Stomach (tissue), 9 donors: ENCODE data around the gene SPPL2A. TPM values are rescaled to one million over a fixed set of nuclear protein-coding genes. Genes with fewer than 3 reads are reported as not detected.
A peak's percentile ranks its signal among the peaks of the same experiment; 100 is the strongest.

Source experiments
- DNase-seq, 2 donors: peaks; one replicate each; pipeline versions ENCODE4 v3.0.0 to v3.0.0-alpha.2; 2013 to 2019
- H3K27ac ChIP-seq, 5 donors: fragments of 200-600 bp in 4 of 5; sonication (generic) in 4 of 5; one replicate each; pipeline ENCODE4 v1.5.1; 2013 to 2019; ENCODE audit warnings: mild to moderate bottlenecking in 1 of 5, moderate library complexity in 1 of 5
- H3K27me3 ChIP-seq, 3 donors: fragments of 200-600 bp; sonication (generic); one replicate each; pipeline ENCODE4 v1.5.1; 2017 to 2019; ENCODE audit warnings: mixed run types in 1 of 3
- H3K36me3 ChIP-seq, 4 donors: fragments of 200-600 bp; sonication (generic); 1 replicate in 3 of 4; 2 replicates in 1 of 4; pipeline ENCODE4 v1.5.1; 2016 to 2019
- H3K4me1 ChIP-seq, 4 donors: fragments of 200-600 bp; sonication (generic); one replicate each; pipeline ENCODE4 v1.5.1; 2016 to 2019
- H3K4me3 ChIP-seq, 4 donors: fragments of 200-600 bp; sonication (generic) in 3 of 4; one replicate each; pipeline ENCODE4 v1.5.1; 2016 to 2019; ENCODE audit warnings: mild to moderate bottlenecking in 1 of 4
- H3K9me3 ChIP-seq, 4 donors: fragments of 200-600 bp; sonication (generic); one replicate each; pipeline ENCODE4 v1.5.1; 2016 to 2019
- EP300 ChIP-seq: sonication (generic); formaldehyde crosslinking; IDR thresholded peaks from one replicate; pipeline ENCODE4 v1.6.1; 2017; ENCODE audit warnings: antibody characterized with exemption
- POLR2A ChIP-seq, 4 donors: fragments of 450-650 bp; IDR thresholded peaks; one replicate each; pipeline ENCODE4 v1.6.1; 2016; ENCODE audit warnings: antibody characterized with exemption in 4 of 4, control low read depth in 2 of 4, mild to moderate bottlenecking in 1 of 4, moderate library complexity in 1 of 4
- POLR2AphosphoS5 ChIP-seq, 3 donors: sonication (generic); formaldehyde crosslinking; IDR thresholded peaks; one replicate each; pipeline ENCODE4 v1.6.1; 2016; ENCODE audit warnings: antibody characterized with exemption in 3 of 3
- WGBS, 5 donors: extraction: QIAGEN DNeasy Blood & Tissue Kit in 3 of 5; methylation state at CpG; one replicate each; pipeline versions ENCODE4 v1.1.5 to v1.1.7; 2013 to 2018; 5-methylcytosine and 5-hydroxymethylcytosine counted together
- intact Hi-C: fragments of 100-400 bp; cut with DNase I; formaldehyde crosslinking; loops from one replicate; pipeline ENCODE4 v1.15.1; 2023; ENCODE audit warnings: low total_unique reads
- polyA plus RNA-seq, 3 donors: library from polyadenylated mRNA; stranded (reverse); fragments of 200-250 nt; gene quantifications; one replicate each; pipeline ENCODE4 v1.2.3, GENCODE V29; 2013
- total RNA-seq, 5 donors: library from RNA; depleted of rRNA; stranded (reverse); fragments of >200 nt; gene quantifications; one replicate each; pipeline versions ENCODE4 v1.1.0 to v1.2.3, GENCODE V29; 2014 to 2016
- TF ChIP-seq, protein P1 (sequence below), 7 experiments: fragments of 450-650 bp in 4 of 7; fragments of 200-600 bp in 3 of 7; sonication (generic) in 3 of 7; IDR thresholded peaks; one replicate each; pipeline ENCODE4 v1.5.1; 2016 to 2019; ENCODE audit warnings: antibody characterized with exemption in 7 of 7, control low read depth in 2 of 7, mild to moderate bottlenecking in 1 of 7
- donor health status: healthy with polysubstance abuse.
- donor health status: Bipolar disorder and iron deficiency.
- donor health status: healthy.

SPPL2A gene
- total and polyA plus RNA-seq, 8 donors = 18.4 to 234 (median 32.0) TPM

DNA sequence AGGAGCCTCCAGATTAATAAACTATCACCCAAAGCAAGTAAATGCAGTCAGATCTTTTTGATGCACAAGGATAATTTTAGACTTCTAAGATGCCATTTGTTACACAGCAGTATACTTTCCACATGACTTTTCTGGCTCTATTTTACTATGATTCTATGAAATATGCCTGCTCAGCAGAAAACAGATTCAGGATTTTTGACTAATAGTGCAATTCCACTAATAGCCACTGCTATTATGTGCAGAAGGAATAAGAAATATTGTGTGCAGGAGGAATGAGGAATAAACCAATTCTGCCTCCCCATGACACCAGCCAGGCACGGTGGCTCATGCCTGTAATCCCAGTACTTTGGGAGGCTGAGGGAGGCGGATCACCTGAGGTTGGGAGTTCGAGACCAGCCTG lies 11.5 kb upstream of the SPPL2A start:
- Histone ChIP-seq H3K4me3 (no peak overlapping the region), H3K9me3 (no peaks in the 10 kb centered on the region), H3K36me3 (no peaks in the 10 kb centered on the region), H3K27me3 (no peaks in the 10 kb centered on the region), H3K4me1 (no peaks in the 10 kb centered on the region), H3K27ac (no peak overlapping the region)
- 88 to 98% (median 94%) methylated on average over 3 of the region's 3 CpGs for WGBS, 5 donors
- TF ChIP-seq POLR2A (IDR thresholded peaks at IDR 0.05) (no peak), POLR2AphosphoS5 (IDR thresholded peaks at IDR 0.05) (no peak), EP300 (no peak)
- DNase-seq = no peak
- intact Hi-C loops = no loop called here

DNA sequence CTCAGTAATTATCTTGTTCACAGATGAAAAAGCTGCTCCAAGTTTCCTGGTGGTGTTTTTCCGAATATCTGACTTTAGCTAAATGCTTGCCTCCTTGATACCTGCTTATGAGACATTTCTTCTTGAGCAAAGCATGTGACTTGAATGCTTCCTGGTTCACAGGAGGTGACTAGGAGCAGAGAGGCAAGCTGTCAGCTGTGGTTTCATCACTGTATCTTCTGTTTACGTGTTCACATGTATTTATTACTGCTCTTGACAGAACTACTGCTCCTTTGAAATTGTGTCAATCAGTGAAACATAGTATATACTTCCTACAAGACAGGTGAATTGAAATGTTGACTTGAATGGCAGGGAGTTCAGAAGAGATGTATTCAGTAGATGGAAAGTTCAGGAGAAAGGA lies 8.9 kb upstream of the SPPL2A start:
- H3K36me3 ChIP-seq = no peaks in the 10 kb centered on the region

DNA sequence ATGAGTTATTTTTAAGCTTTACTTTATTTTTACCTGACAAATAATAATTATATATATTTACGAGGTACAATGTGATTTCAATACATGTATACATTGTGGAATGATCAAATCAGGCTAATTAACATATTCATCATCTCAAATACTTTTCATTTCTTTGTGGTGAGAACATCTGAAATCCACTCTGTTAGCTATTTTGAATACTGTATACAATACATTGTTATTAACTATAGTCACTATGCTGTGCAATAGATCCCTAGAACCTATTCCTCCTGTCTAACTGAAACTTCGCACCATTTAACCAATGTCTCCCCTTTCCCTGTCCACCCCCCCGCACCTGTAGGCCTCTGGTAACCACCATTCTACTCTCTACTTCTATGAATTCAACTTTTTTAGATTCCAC lies 7.9 kb upstream of the SPPL2A start:
- intact Hi-C loops = no loop called here
- TF ChIP-seq POLR2AphosphoS5 (IDR thresholded peaks at IDR 0.05) = no peak
- no peak for TF ChIP-seq POLR2A (IDR thresholded peaks at IDR 0.05)
- no peak for TF ChIP-seq EP300
- TF ChIP-seq, protein P1, sequence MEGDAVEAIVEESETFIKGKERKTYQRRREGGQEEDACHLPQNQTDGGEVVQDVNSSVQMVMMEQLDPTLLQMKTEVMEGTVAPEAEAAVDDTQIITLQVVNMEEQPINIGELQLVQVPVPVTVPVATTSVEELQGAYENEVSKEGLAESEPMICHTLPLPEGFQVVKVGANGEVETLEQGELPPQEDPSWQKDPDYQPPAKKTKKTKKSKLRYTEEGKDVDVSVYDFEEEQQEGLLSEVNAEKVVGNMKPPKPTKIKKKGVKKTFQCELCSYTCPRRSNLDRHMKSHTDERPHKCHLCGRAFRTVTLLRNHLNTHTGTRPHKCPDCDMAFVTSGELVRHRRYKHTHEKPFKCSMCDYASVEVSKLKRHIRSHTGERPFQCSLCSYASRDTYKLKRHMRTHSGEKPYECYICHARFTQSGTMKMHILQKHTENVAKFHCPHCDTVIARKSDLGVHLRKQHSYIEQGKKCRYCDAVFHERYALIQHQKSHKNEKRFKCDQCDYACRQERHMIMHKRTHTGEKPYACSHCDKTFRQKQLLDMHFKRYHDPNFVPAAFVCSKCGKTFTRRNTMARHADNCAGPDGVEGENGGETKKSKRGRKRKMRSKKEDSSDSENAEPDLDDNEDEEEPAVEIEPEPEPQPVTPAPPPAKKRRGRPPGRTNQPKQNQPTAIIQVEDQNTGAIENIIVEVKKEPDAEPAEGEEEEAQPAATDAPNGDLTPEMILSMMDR (IDR thresholded peaks at IDR 0.05) = no peak

More for the DNA sequence above, 8.9 kb upstream of the SPPL2A start:
- intact Hi-C loops = no loop called here
- Histone ChIP-seq H3K9me3 (no peaks in the 10 kb centered on the region), H3K4me1 (no peaks in the 10 kb centered on the region), H3K27me3 (no peaks in the 10 kb centered on the region), H3K27ac (no peak overlapping the region), H3K4me3 (no peak overlapping the region)
- TF ChIP-seq, protein P1 (IDR thresholded peaks at IDR 0.05) = no peak
- WGBS, 5 donors = 57 to 72% (median 65%) methylated on average over 2 of the region's 2 CpGs
- DNase-seq = peak in 1 of 2 donors; percentile 35

DNA sequence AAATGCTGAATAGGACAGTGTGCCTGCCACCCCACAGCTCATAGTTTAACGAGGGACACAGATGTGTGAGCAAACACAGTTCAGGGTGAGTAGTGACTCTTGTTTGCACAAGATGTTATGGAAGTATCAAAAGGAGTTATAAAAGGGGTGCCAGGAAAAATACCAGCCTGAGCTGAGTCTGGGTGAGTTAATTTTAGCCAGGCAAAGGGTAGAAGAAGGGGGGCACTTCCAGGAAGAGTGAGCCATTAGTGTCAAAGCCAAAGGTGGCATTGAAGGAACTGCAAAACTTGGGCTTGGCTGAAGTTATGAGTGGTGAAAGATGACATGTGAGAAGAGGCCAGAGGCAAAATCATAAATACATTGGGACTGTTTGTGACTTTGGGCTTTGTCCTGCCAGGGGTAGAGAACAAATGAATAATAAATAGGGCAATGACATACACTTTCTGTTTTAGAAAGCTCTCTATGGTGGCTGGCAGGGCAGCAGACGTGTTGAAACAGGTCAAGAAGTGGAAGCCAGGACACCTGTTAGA lies 1.9 kb upstream of the SPPL2A start:
- Histone ChIP-seq H3K9me3 (no peaks in the 10 kb centered on the region), H3K4me1 (peaks cover 9 to 42% (median 28%) of the 10 kb centered on the region in 4 donors), H3K4me3 (no peak overlapping the region), H3K27ac (peak overlapping the region in 3 of 5 donors; percentile 42 to 98 (median 43)), H3K36me3 (no peaks in the 10 kb centered on the region), H3K27me3 (no peaks in the 10 kb centered on the region)
- DNase-seq = no peak
- WGBS, 5 donors = 33 to 46% (median 43%) methylated on average over 2 of the region's 2 CpGs
- TF ChIP-seq POLR2AphosphoS5 (IDR thresholded peaks at IDR 0.05) = peak; percentile 3 to 25 (median 11)
- TF ChIP-seq, protein P1 (IDR thresholded peaks at IDR 0.05) = no peak
- intact Hi-C loops = no loop called here

More for the DNA sequence above, 7.9 kb upstream of the SPPL2A start:
- Histone ChIP-seq H3K27ac (no peak overlapping the region), H3K9me3 (no peaks in the 10 kb centered on the region), H3K4me3 (no peak overlapping the region), H3K36me3 (no peaks in the 10 kb centered on the region), H3K4me1 (no peaks in the 10 kb centered on the region), H3K27me3 (no peaks in the 10 kb centered on the region)
- WGBS, 5 donors = 88 to 95% (median 92%) methylated on average over 3 of the region's 3 CpGs
- no peak for DNase-seq

DNA sequence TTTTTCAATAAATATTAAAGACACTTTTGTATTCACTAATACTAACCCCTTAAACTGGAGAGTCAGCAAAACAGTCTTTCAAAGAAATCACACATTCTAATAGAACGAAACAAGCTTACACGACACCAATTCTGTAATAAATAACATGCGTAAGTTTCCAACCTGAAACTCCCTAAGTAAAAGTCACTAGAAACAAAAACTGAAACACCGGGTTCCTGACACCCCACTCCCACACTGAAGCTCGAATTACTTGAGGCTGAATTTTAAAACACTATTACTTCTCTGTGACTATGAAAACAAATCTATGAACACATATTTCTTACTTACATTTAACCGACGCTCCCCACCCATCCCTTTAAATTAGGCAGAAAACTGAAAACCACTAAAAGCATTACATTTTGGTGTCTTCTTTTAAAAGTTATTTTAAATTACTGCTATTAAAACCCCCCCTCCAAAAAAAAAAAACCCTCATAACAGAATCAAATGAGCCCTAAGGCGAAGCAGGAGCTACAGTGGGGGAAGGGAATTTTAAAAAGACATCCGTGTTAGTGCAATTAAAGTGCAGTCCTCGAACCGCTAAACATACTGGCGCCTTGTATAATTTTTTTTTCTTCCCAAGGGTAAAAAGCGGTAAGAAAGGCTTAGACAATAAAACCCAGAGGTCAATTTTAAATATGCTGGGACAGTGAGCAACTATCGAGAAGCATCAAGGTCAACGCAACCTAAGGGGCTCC lies 878 bp downstream of the SPPL2A start:
- Histone ChIP-seq H3K27me3 (no peaks in the 10 kb centered on the region), H3K9me3 (no peaks in the 10 kb centered on the region), H3K4me3 (peak overlapping the region; percentile 68 to 82 (median 80)), H3K36me3 (no peaks in the 10 kb centered on the region), H3K4me1 (peaks cover 9 to 49% (median 29%) of the 10 kb centered on the region in 4 donors), H3K27ac (peak overlapping the region; percentile 94 to 98 (median 98))
- 1 to 2% (median 1%) methylated on average over 15 of the region's 15 CpGs for WGBS, 5 donors
- no peak for TF ChIP-seq POLR2AphosphoS5 (IDR thresholded peaks at IDR 0.05)
- TF ChIP-seq POLR2A (IDR thresholded peaks at IDR 0.05) = no peak
- no peak for TF ChIP-seq EP300
- TF ChIP-seq, protein P1 (IDR thresholded peaks at IDR 0.05) = no peak
- intact Hi-C loops = no loop called here
- DNase-seq = peak in 1 of 2 donors; percentile 49
